ENCODE measurements around the gene UGT2B28.
"Not testable (repeated sequence)": the region's sequence is repeated elsewhere in the genome, so short reads cannot be mapped to it uniquely, and the experiment has no call there.

The UGT2B28 gene

GRCh38 chr4:69280081-69280480 lies at the start of gene UGT2B28:
UGT2B28 (plus strand) TSS chr4:69280475; CDS start chr4:69280501, 26 bp downstream.
- H3K9me3 Mint-ChIP-seq; H3K36me3 Mint-ChIP-seq (ENCODE audit: low read depth); H3K27ac Mint-ChIP-seq; intact Hi-C loops (cut with micrococcal nuclease); H3K27me3 Mint-ChIP-seq; H3K4me1 Mint-ChIP-seq (ENCODE audit: low read depth); H3K4me3 Mint-ChIP-seq: not testable (repeated sequence)

GRCh38 chr4:69239092-69239491 lies 41.2 kb upstream of the UGT2B28 start:
- Mint-ChIP-seq H3K36me3 (ENCODE audit: low read depth) (no peaks in the 10 kb centered on the region), H3K9me3 (peaks cover 23% of the 10 kb centered on the region), H3K27me3 (no peaks in the 10 kb centered on the region), H3K27ac (no peak overlapping the region), H3K4me1 (ENCODE audit: low read depth) (no peaks in the 10 kb centered on the region), H3K4me3 (no peak overlapping the region)
- intact Hi-C loops (cut with micrococcal nuclease): no loop called here

GRCh38 chr4:69239557-69240168 lies 40.6 kb upstream of the UGT2B28 start:
- Mint-ChIP-seq H3K4me1 (ENCODE audit: low read depth) (no peaks in the 10 kb centered on the region), H3K4me3 (no peak overlapping the region), H3K27me3 (no peaks in the 10 kb centered on the region), H3K9me3 (peaks cover 18% of the 10 kb centered on the region), H3K36me3 (ENCODE audit: low read depth) (no peaks in the 10 kb centered on the region), H3K27ac (no peak overlapping the region)
- intact Hi-C loops (cut with micrococcal nuclease): no loop called here

GRCh38 chr4:69240787-69241186 lies 39.5 kb upstream of the UGT2B28 start:
- H3K4me1 Mint-ChIP-seq (ENCODE audit: low read depth); H3K27me3 Mint-ChIP-seq; H3K27ac Mint-ChIP-seq; H3K36me3 Mint-ChIP-seq (ENCODE audit: low read depth); intact Hi-C loops (cut with micrococcal nuclease); H3K4me3 Mint-ChIP-seq: not testable (repeated sequence)
- H3K9me3 Mint-ChIP-seq: peaks cover 13% of the 10 kb centered on the region

- H3K27ac Mint-ChIP-seq; intact Hi-C loops (cut with micrococcal nuclease); H3K4me1 Mint-ChIP-seq (ENCODE audit: low read depth); H3K36me3 Mint-ChIP-seq (ENCODE audit: low read depth); H3K4me3 Mint-ChIP-seq; H3K27me3 Mint-ChIP-seq: not testable (repeated sequence)
- peaks cover 17% of the 10 kb centered on the region for H3K9me3 Mint-ChIP-seq
Measured at GRCh38 chr4:69241746-69242145, 38.5 kb upstream of the UGT2B28 start.

GRCh38 chr4:69242562-69243240 lies 37.6 kb upstream of the UGT2B28 start:
- H3K36me3 Mint-ChIP-seq (ENCODE audit: low read depth); H3K4me1 Mint-ChIP-seq (ENCODE audit: low read depth); H3K27me3 Mint-ChIP-seq; H3K27ac Mint-ChIP-seq; H3K4me3 Mint-ChIP-seq; intact Hi-C loops (cut with micrococcal nuclease): not testable (repeated sequence)
- peaks cover 22% of the 10 kb centered on the region for H3K9me3 Mint-ChIP-seq

- H3K4me1 Mint-ChIP-seq (ENCODE audit: low read depth); H3K36me3 Mint-ChIP-seq (ENCODE audit: low read depth); H3K27ac Mint-ChIP-seq; H3K4me3 Mint-ChIP-seq; intact Hi-C loops (cut with micrococcal nuclease); H3K27me3 Mint-ChIP-seq: not testable (repeated sequence)
- H3K9me3 Mint-ChIP-seq: peaks cover 12% of the 10 kb centered on the region
Measured at GRCh38 chr4:69250884-69251283, 29.4 kb upstream of the UGT2B28 start.

- intact Hi-C loops (cut with micrococcal nuclease): not testable (repeated sequence)
Measured at GRCh38 chr4:69253147-69253772, 27.0 kb upstream of the UGT2B28 start.

GRCh38 chr4:69268612-69269011 lies 11.7 kb upstream of the UGT2B28 start:
- H3K4me1 Mint-ChIP-seq (ENCODE audit: low read depth); H3K9me3 Mint-ChIP-seq; H3K36me3 Mint-ChIP-seq (ENCODE audit: low read depth); intact Hi-C loops (cut with micrococcal nuclease); H3K27ac Mint-ChIP-seq; H3K27me3 Mint-ChIP-seq; H3K4me3 Mint-ChIP-seq: not testable (repeated sequence)

More at GRCh38 chr4:69253147-69253772, 27.0 kb upstream of the UGT2B28 start:
- not testable (repeated sequence) for H3K4me3 Mint-ChIP-seq; H3K4me1 Mint-ChIP-seq (ENCODE audit: low read depth); H3K9me3 Mint-ChIP-seq; H3K36me3 Mint-ChIP-seq (ENCODE audit: low read depth); H3K27me3 Mint-ChIP-seq; H3K27ac Mint-ChIP-seq

GRCh38 chr4:69296356-69296755 lies 16.1 kb downstream of the UGT2B28 start:
- peaks cover 12% of the 10 kb centered on the region for H3K9me3 Mint-ChIP-seq
- H3K4me3 Mint-ChIP-seq; intact Hi-C loops (cut with micrococcal nuclease); H3K4me1 Mint-ChIP-seq (ENCODE audit: low read depth); H3K27me3 Mint-ChIP-seq; H3K36me3 Mint-ChIP-seq (ENCODE audit: low read depth); H3K27ac Mint-ChIP-seq: not testable (repeated sequence)

GRCh38 chr4:69308426-69309033 lies 28.3 kb downstream of the UGT2B28 start:
- H3K27ac Mint-ChIP-seq; intact Hi-C loops (cut with micrococcal nuclease); H3K4me3 Mint-ChIP-seq; H3K9me3 Mint-ChIP-seq; H3K27me3 Mint-ChIP-seq; H3K36me3 Mint-ChIP-seq (ENCODE audit: low read depth); H3K4me1 Mint-ChIP-seq (ENCODE audit: low read depth): not testable (repeated sequence)

- H3K36me3 Mint-ChIP-seq (ENCODE audit: low read depth); H3K4me1 Mint-ChIP-seq (ENCODE audit: low read depth); H3K27me3 Mint-ChIP-seq; H3K4me3 Mint-ChIP-seq; H3K9me3 Mint-ChIP-seq; intact Hi-C loops (cut with micrococcal nuclease); H3K27ac Mint-ChIP-seq: not testable (repeated sequence)
Measured at GRCh38 chr4:69309549-69310076, 29.3 kb downstream of the UGT2B28 start.

GRCh38 chr4:69310262-69310661 lies 30.0 kb downstream of the UGT2B28 start:
- H3K4me3 Mint-ChIP-seq; H3K4me1 Mint-ChIP-seq (ENCODE audit: low read depth); H3K27ac Mint-ChIP-seq; H3K27me3 Mint-ChIP-seq; intact Hi-C loops (cut with micrococcal nuclease); H3K9me3 Mint-ChIP-seq; H3K36me3 Mint-ChIP-seq (ENCODE audit: low read depth): not testable (repeated sequence)

- H3K9me3 Mint-ChIP-seq; H3K27ac Mint-ChIP-seq; H3K4me1 Mint-ChIP-seq (ENCODE audit: low read depth); H3K4me3 Mint-ChIP-seq; H3K36me3 Mint-ChIP-seq (ENCODE audit: low read depth); H3K27me3 Mint-ChIP-seq: not testable (repeated sequence)
- intact Hi-C loops (cut with micrococcal nuclease): loop anchor here (5.0 kb wide), 1 partner anchor 565 kb away; no protein-coding TSS in a partner anchor
Measured at GRCh38 chr4:69317669-69318298, 37.5 kb downstream of the UGT2B28 start.
